DOHH2 (cell line): Measurements from ENCODE around the gene RAD51B.

ENCODE experiments used
- H3F3A ChIP-seq: fragments of 200-600 bp; sonication (generic), shearing (Covaris generic); 2 replicates; pipeline ENCODE4 v1.6.0; 2016; ENCODE audit warnings: antibody characterized with exemption, mild to moderate bottlenecking; ENCODE audit not compliant: control insufficient read depth, insufficient read depth
- H3K27ac ChIP-seq: fragments of 200-600 bp; sonication (generic); 2 replicates; pipeline ENCODE4 v1.5.1; 2014; ENCODE audit warnings: low read depth, mild to moderate bottlenecking, low read length, moderate library complexity
- H3K27me3 ChIP-seq: fragments of 200-600 bp; sonication (generic); 2 replicates; pipeline ENCODE4 v1.6.1; 2014; ENCODE audit warnings: mild to moderate bottlenecking, low read length, mixed read lengths; ENCODE audit not compliant: control insufficient read depth
- H3K36me3 ChIP-seq: fragments of 200-600 bp; sonication (generic); 2 replicates; pipeline ENCODE4 v1.6.1; 2014; ENCODE audit warnings: mild to moderate bottlenecking, low read length, moderate library complexity, mixed read lengths; ENCODE audit not compliant: control insufficient read depth
- H3K4me1 ChIP-seq: fragments of 200-600 bp; sonication (generic); 2 replicates; pipeline ENCODE4 v1.6.1; 2014; ENCODE audit warnings: mild to moderate bottlenecking, low read length, mixed read lengths; ENCODE audit not compliant: control insufficient read depth
- H3K4me2 ChIP-seq: fragments of 200-600 bp; sonication (generic); 2 replicates; pipeline ENCODE4 v1.6.0; 2014; ENCODE audit warnings: mild to moderate bottlenecking, low read length, moderate library complexity
- H3K4me3 ChIP-seq: fragments of 200-600 bp; sonication (generic); 2 replicates; pipeline ENCODE4 v1.5.1; 2014; ENCODE audit warnings: mild to moderate bottlenecking, low read length, mixed read lengths
- H3K79me2 ChIP-seq: fragments of 200-600 bp; sonication (generic); 2 replicates; pipeline ENCODE4 v1.6.1; 2014; ENCODE audit warnings: mild to moderate bottlenecking, low read length, mixed read lengths; ENCODE audit not compliant: control insufficient read depth
- H3K9me2 ChIP-seq: fragments of 200-600 bp; sonication (generic); replicated peaks from 2 replicates; pipeline ENCODE4 v1.6.1; 2014; ENCODE audit warnings: mild to moderate bottlenecking, low read length, mixed read lengths; ENCODE audit not compliant: control insufficient read depth
- H3K9me3 ChIP-seq: fragments of 200-600 bp; sonication (generic); 2 replicates; pipeline ENCODE4 v1.6.1; 2014; ENCODE audit warnings: antibody characterized with exemption, low read length, mixed read lengths; ENCODE audit not compliant: control insufficient read depth, insufficient read depth
- H4K20me1 ChIP-seq: fragments of 200-600 bp; sonication (generic); 2 replicates; pipeline ENCODE4 v1.6.0; 2014; ENCODE audit warnings: low read depth, mild to moderate bottlenecking, antibody characterized with exemption, low read length, moderate library complexity; ENCODE audit not compliant: control insufficient read depth, insufficient read depth
- EZH2phosphoT487 ChIP-seq: fragments of 200-600 bp; sonication (generic); IDR thresholded peaks from 2 replicates; pipeline ENCODE4 v1.6.1; 2017; ENCODE audit warnings: borderline replicate concordance, mild to moderate bottlenecking, antibody characterized with exemption, low read length, moderate library complexity, mixed read lengths
- TF ChIP-seq, protein P1 (sequence below): fragments of 200-600 bp; sonication (generic); IDR thresholded peaks from one replicate; pipeline ENCODE4 v1.5.1; 2014; ENCODE audit warnings: antibody characterized with exemption, mild to moderate bottlenecking, low read depth, low read length; ENCODE audit not compliant: poor library complexity, severe bottlenecking

Gene RAD51B

DNA sequence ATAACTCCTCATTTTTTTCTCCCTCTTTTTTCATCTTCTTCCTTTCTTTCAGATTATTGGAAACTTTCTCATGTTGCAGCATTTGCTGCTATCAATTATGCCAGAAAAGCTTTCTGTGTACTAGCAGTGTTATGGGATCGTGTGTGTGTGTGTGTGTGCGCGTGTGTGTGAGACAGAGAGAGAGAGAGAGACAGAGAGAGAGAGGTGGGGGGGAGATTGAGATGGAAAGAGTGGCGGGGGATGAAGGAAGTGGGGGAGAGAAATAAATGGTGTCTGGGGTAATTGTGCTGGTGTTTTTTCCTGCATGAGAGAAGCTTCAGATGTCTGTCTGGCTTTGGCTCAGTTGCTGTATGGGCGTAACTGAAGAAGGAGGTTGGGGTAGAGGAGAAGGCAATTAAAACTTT, 268.9 kb downstream of the RAD51B start:
- Histone ChIP-seq H3F3A (no peaks in the 10 kb centered on the region), H3K79me2 (no peaks in the 10 kb centered on the region), H3K4me1 (no peaks in the 10 kb centered on the region), H3K27me3 (no peaks in the 10 kb centered on the region), H3K9me3 (no peaks in the 10 kb centered on the region), H3K9me2 (no peaks in the 10 kb centered on the region), H3K4me2 (no peak overlapping the region), H4K20me1 (no peaks in the 10 kb centered on the region), H3K4me3 (no peak overlapping the region), H3K27ac (no peak overlapping the region), H3K36me3 (no peaks in the 10 kb centered on the region)
- TF ChIP-seq, protein P1, sequence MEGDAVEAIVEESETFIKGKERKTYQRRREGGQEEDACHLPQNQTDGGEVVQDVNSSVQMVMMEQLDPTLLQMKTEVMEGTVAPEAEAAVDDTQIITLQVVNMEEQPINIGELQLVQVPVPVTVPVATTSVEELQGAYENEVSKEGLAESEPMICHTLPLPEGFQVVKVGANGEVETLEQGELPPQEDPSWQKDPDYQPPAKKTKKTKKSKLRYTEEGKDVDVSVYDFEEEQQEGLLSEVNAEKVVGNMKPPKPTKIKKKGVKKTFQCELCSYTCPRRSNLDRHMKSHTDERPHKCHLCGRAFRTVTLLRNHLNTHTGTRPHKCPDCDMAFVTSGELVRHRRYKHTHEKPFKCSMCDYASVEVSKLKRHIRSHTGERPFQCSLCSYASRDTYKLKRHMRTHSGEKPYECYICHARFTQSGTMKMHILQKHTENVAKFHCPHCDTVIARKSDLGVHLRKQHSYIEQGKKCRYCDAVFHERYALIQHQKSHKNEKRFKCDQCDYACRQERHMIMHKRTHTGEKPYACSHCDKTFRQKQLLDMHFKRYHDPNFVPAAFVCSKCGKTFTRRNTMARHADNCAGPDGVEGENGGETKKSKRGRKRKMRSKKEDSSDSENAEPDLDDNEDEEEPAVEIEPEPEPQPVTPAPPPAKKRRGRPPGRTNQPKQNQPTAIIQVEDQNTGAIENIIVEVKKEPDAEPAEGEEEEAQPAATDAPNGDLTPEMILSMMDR = no peak
- no peak for TF ChIP-seq EZH2phosphoT487

DNA sequence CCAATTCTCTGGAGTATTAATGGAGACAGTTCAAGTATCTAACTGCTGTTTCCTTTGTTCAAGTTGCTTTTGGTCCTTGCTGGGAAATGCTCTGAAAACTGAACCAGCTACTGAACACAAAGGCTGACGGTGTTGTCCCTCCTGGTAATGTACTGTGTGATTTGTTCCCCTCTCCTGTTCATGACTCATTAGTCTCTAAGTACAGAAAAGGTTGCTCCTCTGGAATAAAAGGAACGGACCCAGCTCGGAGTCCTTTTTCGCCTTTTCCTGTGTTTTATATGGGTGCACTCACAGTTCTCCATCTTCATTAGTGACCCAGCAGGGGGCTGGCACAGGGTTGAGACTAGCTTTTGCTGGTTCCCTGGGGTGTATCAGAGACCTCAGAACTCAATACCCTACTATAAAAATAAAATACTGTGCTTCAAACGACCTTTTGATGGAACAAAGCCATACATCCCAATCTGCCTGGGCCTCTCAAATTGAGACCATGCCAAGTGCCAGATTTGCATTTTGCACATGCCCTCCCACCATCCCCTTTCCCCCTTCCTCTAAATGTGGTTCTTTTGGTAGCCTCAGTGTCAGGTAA, 269.7 kb downstream of the RAD51B start:
- no peak overlapping the region for H3K4me2 ChIP-seq
- H4K20me1 ChIP-seq = no peaks in the 10 kb centered on the region
- no peaks in the 10 kb centered on the region for H3K4me1 ChIP-seq
- no peaks in the 10 kb centered on the region for H3K9me2 ChIP-seq
- no peak overlapping the region for H3K4me3 ChIP-seq
- no peaks in the 10 kb centered on the region for H3K79me2 ChIP-seq
- TF ChIP-seq, protein P1 = no peak
- no peak for TF ChIP-seq EZH2phosphoT487
- no peaks in the 10 kb centered on the region for H3K36me3 ChIP-seq
- H3K9me3 ChIP-seq = no peaks in the 10 kb centered on the region
- H3K27ac ChIP-seq = no peak overlapping the region
- H3F3A ChIP-seq = no peaks in the 10 kb centered on the region
- no peaks in the 10 kb centered on the region for H3K27me3 ChIP-seq

DNA sequence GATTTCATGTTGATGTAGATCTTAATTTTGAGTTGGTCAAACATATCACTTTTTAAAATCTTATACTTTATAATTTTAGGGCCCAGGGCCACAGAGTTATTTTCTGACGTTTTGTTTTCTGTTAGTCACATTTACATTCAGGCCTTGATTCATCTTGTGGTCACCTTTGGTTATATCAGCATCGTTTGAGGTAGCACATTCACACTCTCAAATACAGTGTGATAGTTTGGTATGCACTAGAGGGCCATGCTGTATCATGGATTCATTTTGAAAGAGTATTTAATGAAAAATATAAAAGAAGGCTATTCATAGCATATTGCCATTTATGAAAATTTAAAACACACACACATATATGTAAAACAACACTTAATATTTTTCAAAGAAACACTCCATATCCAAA, 274.6 kb downstream of the RAD51B start:
- Histone ChIP-seq H3K36me3 (no peaks in the 10 kb centered on the region), H3K4me3 (no peak overlapping the region), H3F3A (no peaks in the 10 kb centered on the region), H4K20me1 (no peaks in the 10 kb centered on the region), H3K9me3 (peaks cover 3% of the 10 kb centered on the region; the same call in 1 of the 2 replicates), H3K27ac (no peak overlapping the region), H3K79me2 (no peaks in the 10 kb centered on the region), H3K4me1 (no peaks in the 10 kb centered on the region), H3K4me2 (no peak overlapping the region), H3K9me2 (no peaks in the 10 kb centered on the region), H3K27me3 (no peaks in the 10 kb centered on the region)
- no peak for TF ChIP-seq EZH2phosphoT487
- TF ChIP-seq, protein P1 = no peak
